Measurements from ENCODE around the gene L3MBTL4. TPM values are rescaled to one million over a fixed set of nuclear protein-coding genes. Genes with fewer than 3 reads are reported as not detected.

L3MBTL4 gene
- total RNA-seq, 1 donor from 2014 or later, result 0.70 TPM

DNA sequence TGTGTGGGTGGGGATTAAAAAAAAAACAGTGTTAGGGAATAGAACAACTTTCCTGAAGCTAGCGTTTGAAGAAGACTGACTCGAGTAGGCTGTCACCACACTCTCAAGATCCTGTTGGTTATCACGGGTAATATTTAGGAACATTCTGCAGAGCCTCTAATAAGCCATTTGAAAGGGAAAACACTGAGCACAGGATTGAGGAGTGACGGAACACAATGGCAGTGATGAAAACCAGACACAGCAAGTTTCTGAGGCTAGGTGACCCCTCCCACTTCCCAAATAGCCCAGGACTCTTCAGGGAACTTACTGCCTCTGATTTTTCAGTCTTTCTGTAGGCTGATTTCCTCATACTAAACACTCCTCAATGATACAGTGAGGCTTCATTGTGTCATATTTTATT lies 431.2 kb downstream of the L3MBTL4 start:
- intact Hi-C loops (cut with DNase I), result no loop called here
- DNase-seq (ENCODE audit: low spot score), result no peak

DNA sequence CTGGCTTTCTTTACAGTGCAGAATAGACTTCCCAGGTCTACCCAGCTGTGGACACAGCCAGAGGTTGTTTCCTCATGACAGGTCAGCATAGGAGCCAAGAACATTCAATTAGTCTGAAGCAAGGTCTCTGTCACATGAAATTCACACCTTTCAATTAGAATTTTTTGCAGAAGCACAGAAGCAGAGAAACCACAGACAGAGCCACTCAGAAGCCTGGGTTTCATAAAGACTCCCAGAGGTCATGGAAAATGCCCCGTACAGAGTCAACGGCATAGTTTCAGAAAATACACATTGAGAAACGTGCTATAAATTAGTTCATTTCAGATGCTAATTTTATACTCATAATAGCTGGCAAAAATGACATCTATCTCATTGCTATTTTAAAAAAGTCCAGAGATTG lies 432.4 kb downstream of the L3MBTL4 start:
- DNase-seq (ENCODE audit: low spot score), result no peak
- intact Hi-C loops (cut with DNase I), result no loop called here

DNA sequence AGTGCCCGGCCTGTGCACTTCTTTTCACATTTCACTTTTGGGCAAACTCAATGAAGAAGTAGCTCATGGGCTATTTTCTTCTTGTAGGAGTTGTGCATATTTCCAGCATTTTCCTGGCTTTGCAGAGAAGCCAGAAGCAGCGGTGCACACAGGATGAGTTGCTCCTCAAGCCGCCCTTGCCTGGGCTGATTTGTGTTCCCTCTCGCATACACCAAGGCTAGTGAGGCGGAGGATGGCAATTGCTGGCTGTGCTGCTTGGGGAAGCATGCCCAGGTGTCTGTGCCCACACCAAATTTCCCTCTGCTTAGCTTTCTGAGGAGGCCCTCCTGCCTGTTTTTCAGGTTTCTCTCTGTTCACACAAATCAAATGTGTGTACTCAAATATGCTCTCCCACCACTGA lies 434.0 kb downstream of the L3MBTL4 start:
- no peak for DNase-seq (ENCODE audit: low spot score)
- intact Hi-C loops (cut with DNase I), result no loop called here

DNA sequence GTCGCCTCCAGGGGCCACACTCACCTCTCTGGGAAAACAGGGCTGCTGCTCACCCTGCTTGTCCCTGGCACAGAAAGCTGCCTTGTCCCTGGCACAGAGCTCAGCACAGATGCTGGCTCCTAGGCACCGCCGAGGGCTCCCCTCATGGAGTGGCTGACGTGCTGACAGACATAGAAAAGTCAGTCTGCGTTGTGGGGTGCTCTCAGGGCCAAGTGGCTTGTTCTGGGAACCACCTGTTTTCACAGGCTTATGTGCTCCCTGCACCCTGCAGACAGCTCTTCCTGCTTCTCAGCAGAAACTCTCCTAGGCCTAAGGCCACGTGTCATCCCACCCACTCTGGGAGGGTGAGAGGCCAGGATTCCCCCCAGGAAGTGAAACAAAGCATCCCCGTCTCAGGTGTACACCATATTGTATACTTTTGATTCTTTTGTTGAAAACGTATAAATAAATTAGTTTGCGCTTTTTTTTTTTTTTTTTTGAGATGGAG lies 434.7 kb downstream of the L3MBTL4 start:
- no peak for DNase-seq (ENCODE audit: low spot score)
- intact Hi-C loops (cut with DNase I), result no loop called here

DNA sequence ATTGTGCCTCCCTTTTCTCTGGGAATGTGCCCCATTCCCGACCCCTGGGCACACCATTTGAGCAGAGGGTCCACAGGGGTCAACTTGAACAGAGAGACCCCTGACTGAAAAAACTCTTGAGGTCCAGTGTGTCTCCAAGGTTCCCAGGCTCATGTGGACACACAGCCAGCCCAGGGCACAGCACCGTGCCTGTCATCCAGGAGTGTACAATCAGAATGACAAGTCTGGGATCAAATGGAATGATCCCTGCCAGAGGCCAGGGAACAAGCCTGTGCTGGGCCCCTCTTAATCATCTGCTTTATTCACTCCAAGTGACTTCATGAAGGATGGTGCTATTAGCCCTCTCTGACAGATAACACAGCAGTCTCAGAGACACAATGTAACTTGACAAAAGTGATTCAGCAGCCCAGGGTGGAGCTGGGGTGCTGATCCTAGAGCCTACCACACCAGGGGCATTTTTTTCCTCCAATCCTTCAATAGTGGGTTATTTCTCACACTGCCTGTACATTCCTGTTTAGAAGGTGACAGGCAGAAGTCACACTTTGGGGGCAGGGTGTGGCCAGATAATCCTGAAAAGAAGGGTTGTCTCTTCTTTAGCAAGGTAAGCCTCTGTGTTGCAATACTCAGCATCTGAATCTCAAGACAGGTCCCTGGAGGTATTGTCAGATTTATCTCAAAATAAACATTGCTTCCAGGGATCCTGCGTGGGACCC lies 435.4 kb downstream of the L3MBTL4 start:
- DNase-seq (ENCODE audit: low spot score), result no peak
- intact Hi-C loops (cut with DNase I), result no loop called here

DNA sequence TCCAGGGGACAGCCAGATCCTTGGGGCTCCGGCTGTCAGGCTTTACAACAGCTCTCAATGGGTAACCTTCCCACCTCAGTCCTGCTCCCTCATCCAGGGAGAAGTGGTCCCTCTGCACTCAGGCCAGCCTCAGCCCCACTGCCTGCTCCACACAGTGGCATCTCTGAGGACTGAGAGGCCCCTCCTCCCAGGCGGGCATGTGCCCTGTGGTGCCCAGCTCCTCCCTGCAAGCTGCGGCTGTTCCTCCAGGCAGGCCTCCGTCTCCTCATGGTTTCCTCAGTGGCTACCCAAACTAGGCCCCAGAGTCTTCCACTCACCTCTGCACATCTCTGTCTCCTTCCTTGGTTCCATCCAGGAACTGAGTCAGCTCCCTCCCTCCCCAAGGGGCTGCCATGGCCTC lies 437.7 kb downstream of the L3MBTL4 start:
- intact Hi-C loops (cut with DNase I), result no loop called here
- DNase-seq (ENCODE audit: low spot score), result no peak

- no peak for DNase-seq (ENCODE audit: low spot score)
- intact Hi-C loops (cut with DNase I), result no loop called here
Observed at GRCh38 chr18:5975111-5976002, 439.4 kb downstream of the L3MBTL4 start.

DNA sequence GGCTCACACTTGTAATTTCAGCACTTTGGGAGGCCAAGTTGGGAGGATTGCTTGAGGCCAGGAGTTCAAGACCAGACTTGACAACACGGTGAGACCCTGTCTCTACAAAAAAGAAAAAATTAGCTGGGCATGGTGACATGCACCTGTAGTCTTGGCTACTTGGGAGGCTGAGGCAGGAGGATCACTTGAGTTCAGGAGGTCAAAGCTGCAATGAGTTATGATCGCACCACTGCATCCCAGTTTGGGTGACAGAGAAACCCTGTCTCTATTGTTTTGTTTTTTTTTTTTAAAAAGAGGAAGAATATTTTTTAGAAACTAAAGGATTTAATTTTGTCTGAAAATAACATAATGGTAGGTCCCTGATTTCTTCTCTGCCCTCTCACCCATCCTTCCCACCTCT lies 440.0 kb downstream of the L3MBTL4 start:
- intact Hi-C loops (cut with DNase I), result no loop called here
- no peak for DNase-seq (ENCODE audit: low spot score)

DNA sequence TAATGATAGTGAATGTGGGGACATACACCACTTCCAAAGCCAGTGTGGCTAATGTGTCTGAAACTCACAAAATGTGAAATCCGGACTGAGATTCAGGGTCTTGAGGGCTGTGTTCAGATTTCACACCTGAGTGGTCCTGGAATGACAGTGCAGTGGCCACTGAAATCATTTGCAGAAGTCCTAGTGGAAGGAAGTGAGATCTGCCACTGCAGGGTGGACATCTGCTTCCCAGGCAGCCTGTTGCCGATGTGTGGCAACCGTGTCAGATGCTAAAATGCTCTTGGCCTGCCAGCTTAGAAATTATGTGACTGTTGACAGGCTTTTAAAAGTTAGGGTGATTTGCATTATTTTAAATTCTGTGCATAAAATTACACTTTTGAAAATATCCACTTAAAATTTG lies 441.6 kb downstream of the L3MBTL4 start:
- no peak for DNase-seq (ENCODE audit: low spot score)
- intact Hi-C loops (cut with DNase I), result no loop called here

DNA sequence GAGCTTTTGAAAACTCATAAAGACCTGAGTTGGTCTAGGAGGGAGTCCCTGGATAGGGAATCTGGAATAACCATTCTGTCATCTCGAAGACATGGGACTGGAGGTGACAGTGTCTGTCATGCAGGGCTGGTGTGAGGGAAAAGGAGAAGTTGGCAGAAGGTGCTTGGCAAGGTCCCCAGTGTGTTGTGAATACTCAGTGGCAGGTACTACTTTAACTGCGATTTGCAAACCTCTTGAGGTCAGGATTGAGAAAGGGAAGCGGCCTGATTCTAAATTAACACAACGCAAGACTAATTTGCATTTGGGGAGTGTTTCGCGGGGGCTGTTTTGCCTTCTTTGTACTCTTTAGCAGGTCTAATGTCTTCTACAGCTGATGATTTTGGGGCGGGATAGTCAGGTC lies 442.4 kb downstream of the L3MBTL4 start:
- intact Hi-C loops (cut with DNase I), result no loop called here
- DNase-seq (ENCODE audit: low spot score), result no peak

- no peak for DNase-seq (ENCODE audit: low spot score)
- intact Hi-C loops (cut with DNase I), result no loop called here
Observed at GRCh38 chr18:5969989-5970403, 444.7 kb downstream of the L3MBTL4 start.

GRCh38 chr18:5969355-5969988 lies 445.2 kb downstream of the L3MBTL4 start:
- no peak for DNase-seq (ENCODE audit: low spot score)
- intact Hi-C loops (cut with DNase I), result no loop called here

GRCh38 chr18:5967666-5968065 lies 447.0 kb downstream of the L3MBTL4 start:
- DNase-seq (ENCODE audit: low spot score), result no peak
- intact Hi-C loops (cut with DNase I), result no loop called here

GRCh38 chr18:5967007-5967406 lies 447.7 kb downstream of the L3MBTL4 start:
- intact Hi-C loops (cut with DNase I), result no loop called here
- no peak for DNase-seq (ENCODE audit: low spot score)

GRCh38 chr18:5966514-5966913 lies 448.2 kb downstream of the L3MBTL4 start:
- intact Hi-C loops (cut with DNase I), result no loop called here
- no peak for DNase-seq (ENCODE audit: low spot score)

GRCh38 chr18:5964996-5965395 lies 449.7 kb downstream of the L3MBTL4 start:
- DNase-seq (ENCODE audit: low spot score), result no peak
- intact Hi-C loops (cut with DNase I), result no loop called here

GRCh38 chr18:5964596-5964995 lies 450.1 kb downstream of the L3MBTL4 start:
- DNase-seq (ENCODE audit: low spot score), result no peak
- intact Hi-C loops (cut with DNase I), result no loop called here

- DNase-seq (ENCODE audit: low spot score), result no peak
- intact Hi-C loops (cut with DNase I), result no loop called here
Observed at GRCh38 chr18:5964108-5964507, 450.6 kb downstream of the L3MBTL4 start.

DNA sequence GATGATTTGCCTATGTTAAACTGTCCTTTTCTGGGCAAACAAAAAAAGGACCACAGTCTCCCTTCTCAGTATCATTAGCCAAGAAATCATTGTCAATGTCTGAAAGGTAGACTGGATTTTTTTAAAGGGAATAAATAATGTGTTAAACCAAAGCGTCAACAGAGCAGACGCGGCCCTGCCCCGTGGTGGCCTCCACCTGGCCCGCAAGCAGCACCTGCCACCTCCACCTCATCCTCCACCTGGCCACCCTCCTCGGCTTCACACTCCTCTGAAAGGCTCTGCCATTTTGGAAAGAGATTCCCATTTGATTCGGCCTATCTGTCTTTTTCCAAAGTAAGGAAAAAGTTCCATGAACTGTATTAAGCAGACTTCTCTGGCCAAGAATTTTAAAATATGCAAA lies 451.4 kb downstream of the L3MBTL4 start:
- intact Hi-C loops (cut with DNase I), result no loop called here
- no peak for DNase-seq (ENCODE audit: low spot score)

DNA sequence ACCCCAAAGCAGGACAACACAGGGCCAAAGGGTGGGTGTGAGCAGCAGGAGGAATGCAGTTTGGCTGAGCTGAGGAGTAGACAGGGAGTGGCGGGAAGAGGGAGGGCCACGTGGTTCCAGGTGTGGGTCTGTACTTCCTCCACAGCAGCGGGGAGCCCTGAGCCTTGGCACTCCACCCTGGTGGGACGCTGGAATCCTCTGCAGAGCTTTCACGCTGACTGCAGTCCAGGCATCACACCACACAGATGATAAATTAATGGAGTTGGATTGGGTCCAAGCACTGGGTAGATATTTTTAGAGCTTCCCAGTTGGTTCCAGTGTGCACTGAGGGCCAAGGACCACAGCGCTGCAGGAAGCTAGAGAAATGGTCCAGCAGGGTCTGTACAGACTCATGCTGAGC lies 452.3 kb downstream of the L3MBTL4 start:
- DNase-seq (ENCODE audit: low spot score), result no peak
- intact Hi-C loops (cut with DNase I), result no loop called here

DNA sequence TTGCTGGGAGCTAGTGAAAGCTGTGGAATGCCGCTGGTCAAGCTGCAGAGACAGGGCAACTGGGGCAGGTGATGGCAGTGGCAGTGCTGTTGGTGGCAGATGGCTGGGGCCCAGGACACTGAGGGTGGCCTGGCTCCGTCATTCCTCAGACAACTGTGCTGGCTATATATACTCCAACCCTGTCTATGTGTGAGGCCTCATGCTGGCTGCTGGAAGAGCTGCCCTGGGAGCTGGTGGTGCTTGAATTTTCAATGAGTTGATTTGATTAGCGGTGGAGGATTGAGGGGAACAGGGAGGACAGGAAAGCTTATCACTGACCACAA lies 452.9 kb downstream of the L3MBTL4 start:
- DNase-seq (ENCODE audit: low spot score), result no peak
- intact Hi-C loops (cut with DNase I), result no loop called here
